Vagina (tissue), 2 donors: Measurements from ENCODE around the gene COL9A3.

Experiments used
- CTCF ChIP-seq, 3 experiments: fragments of 450-650 bp in 2 of 3; fragments of 200-600 bp in 1 of 3; sonication (generic) in 1 of 3; IDR thresholded peaks; one replicate each; pipeline ENCODE4 v1.5.1; 2017 to 2019; ENCODE audit warnings: antibody characterized with exemption in 3 of 3, mild to moderate bottlenecking in 2 of 3, moderate library complexity in 2 of 3
- POLR2A ChIP-seq, 2 donors: fragments of 450-650 bp; IDR thresholded peaks; one replicate each; pipeline ENCODE4 v1.6.1; 2017; ENCODE audit warnings: antibody characterized with exemption in 2 of 2, mild to moderate bottlenecking in 2 of 2, moderate library complexity in 2 of 2

GRCh38 chr20:62779417-62779685 lies 37.5 kb upstream of the COL9A3 start:
- TF ChIP-seq CTCF (IDR thresholded peaks at IDR 0.05), result no peak
- TF ChIP-seq POLR2A (IDR thresholded peaks at IDR 0.05), result no peak
